Amniotic epithelial cell (primary cell): ENCODE data around the gene CNGB1.
"Not testable (repeated sequence)": the region's sequence is repeated elsewhere in the genome, so short reads cannot be mapped to it uniquely, and the experiment has no call there.

Experiments used
- DNase-seq: peaks from one replicate; pipeline ENCODE4 v3.0.0-alpha.2; 2010; ENCODE audit warnings: low read depth

CNGB1 gene

DNA sequence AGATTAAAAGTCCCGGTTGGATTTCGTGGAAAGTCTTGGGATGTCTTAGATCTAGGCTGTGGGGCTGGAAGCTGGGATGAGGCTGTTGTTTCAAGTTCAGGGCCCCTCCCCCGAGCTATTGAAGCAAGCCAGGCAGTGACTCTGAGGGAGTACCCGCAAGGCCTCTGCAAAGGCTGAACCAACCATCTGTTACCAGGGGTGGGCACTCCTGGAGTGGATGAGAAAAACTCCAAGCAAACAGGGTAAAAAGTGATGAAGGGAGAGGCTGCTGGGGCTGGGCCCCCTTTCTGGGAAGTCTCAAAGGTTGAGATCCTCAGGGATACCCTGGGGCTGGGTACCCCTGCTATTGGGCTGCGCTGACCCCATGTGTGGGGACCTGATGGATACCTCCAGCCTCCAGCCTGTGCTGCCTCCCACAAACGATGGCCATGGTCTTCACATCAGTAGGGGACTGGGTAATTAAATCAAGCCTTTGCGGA is 86.2 kb downstream of the CNGB1 start:
- peak; percentile 33 for DNase-seq

DNA sequence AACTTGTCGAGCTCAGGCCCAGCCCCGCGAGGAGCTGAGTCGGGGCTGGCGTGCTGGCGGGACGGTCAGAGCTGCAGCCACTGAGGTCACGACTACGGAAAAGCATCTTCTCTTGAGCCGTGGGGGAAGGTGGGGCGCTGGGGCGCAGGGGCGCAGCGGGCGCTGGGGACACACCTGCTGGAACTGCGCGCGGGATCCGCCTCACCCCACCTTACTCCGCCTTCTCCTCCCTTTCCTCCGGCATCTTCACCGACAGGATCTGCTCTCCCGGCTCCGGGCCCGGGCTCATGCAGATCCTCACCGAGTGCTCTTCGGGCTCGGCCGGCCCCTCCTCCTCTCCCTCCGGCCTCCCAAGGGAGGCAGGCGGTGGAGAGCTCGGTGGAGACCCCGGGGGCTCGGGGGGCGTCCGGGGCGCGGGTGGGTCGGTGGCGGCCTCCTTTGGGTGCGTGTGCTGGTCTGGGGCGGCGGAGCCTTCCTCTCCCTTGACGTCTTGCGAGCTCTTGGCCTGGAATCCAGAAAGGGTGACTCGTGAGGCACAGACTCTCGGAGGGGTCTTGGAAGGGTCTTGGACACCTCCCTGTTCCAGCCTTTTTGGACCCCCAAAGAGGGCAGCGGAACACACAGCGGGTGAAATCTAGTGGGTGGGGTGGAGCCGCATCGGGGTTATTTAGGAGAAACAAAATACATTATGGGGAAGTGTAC is 86.8 kb downstream of the CNGB1 start:
- no peak for DNase-seq

DNA sequence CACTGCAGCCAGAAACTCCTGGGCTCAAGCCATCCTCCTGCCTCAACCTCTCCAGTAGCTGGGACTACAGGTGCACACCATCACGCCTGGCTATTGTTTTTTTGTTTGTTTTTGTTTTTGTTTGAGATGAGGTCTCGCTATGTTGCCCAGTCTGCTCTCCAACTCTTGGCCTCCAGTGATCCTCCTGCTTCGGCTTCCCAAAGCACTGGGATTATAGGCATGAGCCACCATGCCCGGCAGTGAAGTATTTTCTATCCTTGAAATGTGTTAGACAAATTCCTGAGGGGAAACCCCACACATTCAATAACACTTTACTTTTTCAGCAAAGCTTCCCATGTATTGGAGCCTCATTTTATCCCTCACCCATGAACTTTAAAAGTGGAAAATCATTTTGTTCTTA is 87.4 kb downstream of the CNGB1 start:
- DNase-seq = no peak

DNA sequence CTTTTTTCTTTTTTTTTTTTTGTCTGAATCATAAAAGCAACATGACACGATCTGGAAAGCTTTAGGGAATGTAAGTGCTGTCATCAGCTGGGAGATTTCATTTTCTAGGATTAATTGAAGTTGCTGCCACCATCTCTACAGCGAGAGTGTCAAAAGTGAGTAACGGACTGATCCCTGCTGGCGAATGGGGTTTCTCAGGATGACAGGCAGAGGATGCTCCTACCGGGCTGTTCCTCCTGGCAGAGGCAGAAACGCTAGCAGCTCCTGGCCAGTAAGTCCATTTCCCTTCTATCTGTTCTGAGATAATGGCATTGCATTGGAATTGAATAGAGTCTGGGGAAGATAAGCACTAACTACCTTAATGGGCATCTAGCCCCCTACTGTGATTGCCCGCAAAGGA is 88.1 kb downstream of the CNGB1 start:
- DNase-seq = peak; percentile 84

DNA sequence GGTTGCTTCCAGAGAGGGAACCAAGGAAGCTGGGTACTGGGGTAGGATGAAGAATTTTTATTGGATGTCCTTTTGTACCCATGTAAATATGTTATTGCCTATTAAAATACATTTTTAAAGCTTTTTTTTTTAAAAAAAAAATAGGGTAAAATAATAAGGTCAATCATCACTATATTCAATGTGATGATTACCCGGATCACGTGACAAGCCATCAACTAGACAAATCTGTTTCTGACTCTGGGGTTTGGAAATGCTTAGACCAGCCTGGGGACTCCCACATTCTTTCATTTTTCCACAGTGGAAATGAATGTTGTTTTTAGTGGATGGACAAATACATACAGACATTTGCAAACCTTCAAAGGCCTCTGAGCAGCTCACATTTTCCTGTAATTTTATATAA is 88.7 kb downstream of the CNGB1 start:
- DNase-seq = no peak

DNA sequence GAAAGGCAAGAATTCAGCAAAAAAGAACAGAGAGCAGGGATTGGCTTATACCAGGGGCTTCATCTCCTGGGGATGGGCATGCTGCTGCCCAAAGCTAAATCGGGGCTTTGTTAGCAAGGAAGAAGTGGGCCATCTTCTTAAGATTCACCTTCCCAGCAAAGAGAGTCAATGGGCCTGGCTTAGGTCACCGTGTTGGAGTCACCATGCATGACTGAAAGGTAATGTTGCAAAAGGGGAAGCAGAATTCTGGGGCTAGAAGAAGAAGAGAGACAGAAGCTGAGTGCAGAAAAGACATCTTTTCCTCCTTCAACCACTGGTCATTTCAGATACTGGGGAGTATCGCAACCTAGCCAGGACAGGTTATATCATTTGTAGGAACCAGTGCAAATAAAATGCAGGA is 92.3 kb downstream of the CNGB1 start:
- no peak for DNase-seq

DNA sequence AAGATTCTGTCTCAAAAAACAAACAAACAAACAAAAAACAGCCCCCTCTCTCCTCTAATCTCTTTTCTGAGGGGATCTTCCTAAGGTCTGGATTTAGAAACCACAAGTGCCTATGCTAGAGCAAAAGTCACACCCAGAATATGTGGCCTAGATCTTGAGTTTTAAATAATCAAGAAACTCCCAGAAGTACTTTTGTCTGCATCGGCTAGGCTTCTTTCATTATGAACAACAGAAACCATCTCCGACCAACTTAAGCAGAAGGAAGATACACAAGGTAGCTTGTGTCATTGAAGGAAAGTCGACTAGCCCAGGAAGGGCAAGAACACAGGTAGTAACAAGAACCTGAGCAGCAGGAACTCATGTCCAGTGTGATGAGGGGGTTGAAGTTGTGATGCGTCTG is 94.7 kb downstream of the CNGB1 start:
- DNase-seq = no peak

DNA sequence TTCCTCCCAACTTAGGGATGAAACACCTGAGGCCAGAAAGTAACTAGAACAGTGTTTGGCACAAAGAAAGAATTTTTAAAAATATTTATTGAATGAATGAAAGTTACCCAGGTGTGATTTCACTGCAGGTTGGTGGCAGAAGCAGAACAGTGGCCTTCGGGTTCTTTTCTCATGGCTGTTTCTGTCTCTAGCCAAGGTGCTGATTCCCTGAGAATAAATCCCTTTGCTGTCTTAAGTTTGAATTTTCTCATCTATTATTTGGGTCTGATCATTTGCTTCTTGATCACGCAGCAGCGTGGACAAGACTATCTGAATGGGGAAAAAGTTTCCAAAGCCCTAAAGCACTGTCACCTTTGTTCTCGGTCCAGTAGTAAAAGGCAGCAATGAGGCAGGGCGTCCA is 95.6 kb downstream of the CNGB1 start:
- no peak for DNase-seq

DNA sequence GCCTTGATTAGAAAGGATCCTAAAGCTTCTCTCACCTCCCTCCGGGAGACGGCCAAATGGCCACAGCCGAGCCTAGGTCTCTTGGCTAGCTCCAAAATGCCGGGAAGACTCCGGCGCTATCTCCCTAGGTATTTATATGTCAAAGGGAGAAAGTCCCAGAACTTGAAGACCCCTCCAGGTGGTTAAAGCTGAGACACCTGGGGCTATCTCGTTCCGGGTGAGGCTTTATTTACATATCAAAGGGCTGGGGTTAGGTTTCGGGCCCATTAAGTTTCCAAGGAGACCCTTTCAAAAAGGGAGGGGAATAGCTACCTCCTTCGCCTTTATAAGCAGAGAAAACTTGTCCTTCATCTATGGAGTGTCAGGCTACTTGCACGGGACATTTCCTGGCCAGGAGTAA is 97.7 kb downstream of the CNGB1 start:
- DNase-seq = no peak

DNA sequence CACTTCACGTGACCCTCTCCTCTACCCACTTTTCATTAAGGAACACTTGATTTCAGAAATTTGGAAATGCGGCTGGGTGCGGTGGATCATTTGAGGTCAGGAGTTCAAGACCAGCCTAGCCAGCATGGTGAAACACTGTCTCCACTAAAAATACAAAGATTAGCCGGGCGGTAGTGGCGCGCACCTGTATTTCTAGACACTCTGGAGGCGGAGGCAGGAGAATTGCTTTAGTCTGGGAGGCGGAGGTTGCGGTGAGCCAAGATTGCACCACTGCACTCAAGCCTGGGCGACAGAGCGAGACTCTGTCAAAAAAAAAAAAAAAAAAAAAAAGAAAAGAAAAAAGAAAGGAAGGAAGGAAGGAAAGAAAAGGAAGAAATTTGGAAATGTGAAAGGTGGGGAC is 98.2 kb downstream of the CNGB1 start:
- not testable (repeated sequence) for DNase-seq

DNA sequence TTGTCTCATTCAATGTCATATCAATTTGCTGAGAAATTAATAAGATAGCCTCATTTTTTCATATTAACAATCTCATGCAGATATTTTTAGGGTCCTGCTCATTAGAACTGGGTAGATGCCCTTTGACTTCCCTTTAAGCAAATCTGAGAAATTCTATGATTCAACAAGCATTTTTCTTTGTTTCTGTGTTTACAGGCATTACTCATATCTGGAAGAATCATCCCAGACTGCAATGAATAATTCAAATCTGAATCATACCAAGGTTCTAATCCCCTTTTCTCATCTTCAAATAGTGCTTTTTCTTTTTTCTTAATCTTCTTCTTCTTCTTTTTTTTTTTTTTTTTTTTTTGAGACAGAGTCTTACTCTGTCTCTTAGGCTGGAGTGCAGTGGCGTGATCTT is 99.5 kb downstream of the CNGB1 start:
- DNase-seq = peak; percentile 86

DNA sequence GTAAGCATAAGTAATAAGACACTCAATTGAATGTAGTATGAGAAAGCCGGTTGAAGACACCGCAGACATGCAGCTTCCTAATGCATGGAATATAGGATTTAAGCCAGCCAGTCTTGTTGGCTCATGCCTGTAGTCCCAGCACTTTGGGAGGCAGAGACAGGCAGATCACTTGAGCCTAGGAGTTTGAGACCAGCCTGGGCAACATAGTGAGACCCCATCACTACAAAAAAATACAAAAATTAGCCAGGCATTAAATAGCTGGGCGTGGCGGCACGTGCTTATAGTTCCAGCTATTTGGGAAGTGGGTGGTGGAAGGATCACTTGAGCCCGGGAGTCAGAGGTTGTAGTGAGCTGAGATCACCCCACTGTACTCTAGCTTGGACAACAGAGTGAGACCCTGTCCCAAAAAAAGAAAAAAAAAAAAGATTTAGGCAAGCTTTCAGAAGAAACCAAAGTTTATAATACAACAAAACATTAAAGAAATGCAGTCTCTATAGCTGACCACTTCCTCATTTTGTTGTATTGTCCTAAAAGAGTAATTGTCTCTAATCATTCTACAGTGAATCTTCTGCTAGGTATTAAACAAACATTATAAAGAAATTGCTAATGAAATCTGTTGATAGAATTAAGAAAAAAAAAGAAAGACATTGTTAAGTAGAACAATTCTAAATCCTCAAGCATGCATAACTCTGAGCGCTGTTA is 100.0 kb downstream of the CNGB1 start:
- no peak for DNase-seq

DNA sequence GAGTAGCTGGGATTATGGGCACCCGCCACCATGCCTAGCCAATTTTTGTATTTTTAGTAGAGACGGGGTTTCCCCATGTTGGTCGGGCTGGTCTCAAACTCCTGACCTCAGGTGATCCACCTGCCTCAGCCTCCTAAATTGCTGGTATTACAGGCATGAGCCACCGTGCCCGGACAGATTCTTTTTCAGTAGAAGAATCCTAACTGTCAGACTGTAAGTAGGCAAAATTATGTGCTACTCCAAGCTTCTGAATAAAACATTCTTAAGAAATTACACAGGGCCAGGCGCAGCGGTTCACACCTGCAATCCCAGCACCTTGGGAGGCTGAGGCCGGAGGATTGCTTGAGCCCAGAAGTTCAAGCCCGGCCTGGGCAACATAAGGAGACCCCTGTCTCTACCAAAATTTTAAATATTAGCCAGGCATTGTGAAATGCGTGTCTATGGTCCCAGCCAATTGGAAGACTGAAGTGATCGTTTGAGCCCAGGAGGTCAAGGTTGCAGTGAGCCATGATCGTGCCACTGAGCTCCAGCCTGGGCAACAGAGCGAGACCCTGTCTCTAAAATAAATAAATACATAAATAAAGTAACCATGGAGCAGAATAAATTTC is 101.9 kb downstream of the CNGB1 start:
- DNase-seq = no peak

DNA sequence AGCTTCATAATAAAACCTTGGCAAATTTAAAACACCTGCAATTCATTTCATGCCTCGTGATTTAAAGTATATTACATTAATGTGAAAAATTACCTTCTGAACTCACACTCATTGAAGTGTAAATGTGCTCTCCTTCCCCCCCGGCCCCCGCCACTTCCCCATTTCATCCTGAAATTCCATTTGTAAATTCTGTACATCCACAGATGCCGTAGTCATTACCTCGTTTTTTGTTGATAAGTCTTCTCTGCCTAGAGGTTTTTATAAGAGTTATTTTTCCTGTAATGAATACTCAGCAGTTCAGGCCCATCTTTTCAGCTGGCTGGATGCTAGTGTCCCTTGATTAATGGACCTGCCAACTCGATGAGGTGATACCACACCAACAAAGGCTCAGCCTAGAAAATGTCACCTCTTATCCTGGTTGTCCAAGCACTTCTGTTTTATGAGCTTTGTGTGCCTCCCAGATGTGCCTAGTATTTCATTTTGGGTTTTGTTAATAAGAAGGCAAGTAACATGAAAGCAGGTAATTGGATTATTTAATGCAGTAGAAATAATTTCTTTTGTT is 103.8 kb downstream of the CNGB1 start:
- DNase-seq = no peak

DNA sequence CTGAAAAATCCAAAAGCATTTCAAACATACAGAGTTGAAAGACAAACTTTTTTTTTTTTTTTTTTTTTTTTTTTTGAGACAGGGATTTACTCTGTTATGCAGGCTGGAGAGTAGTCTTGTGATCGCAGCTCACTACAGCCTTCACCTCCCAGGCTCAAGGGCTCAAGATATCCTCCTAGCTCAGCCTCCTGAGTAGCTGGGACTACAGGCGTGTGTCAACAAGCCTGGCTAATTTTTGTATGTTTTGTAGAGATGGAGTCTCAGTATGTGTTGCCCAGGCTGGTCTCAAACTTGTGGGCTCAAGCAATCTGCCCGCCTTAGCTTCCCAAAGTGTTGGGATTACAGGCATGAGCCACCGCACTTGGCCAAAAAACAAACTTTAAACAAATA is 104.4 kb downstream of the CNGB1 start:
- DNase-seq = no peak

DNA sequence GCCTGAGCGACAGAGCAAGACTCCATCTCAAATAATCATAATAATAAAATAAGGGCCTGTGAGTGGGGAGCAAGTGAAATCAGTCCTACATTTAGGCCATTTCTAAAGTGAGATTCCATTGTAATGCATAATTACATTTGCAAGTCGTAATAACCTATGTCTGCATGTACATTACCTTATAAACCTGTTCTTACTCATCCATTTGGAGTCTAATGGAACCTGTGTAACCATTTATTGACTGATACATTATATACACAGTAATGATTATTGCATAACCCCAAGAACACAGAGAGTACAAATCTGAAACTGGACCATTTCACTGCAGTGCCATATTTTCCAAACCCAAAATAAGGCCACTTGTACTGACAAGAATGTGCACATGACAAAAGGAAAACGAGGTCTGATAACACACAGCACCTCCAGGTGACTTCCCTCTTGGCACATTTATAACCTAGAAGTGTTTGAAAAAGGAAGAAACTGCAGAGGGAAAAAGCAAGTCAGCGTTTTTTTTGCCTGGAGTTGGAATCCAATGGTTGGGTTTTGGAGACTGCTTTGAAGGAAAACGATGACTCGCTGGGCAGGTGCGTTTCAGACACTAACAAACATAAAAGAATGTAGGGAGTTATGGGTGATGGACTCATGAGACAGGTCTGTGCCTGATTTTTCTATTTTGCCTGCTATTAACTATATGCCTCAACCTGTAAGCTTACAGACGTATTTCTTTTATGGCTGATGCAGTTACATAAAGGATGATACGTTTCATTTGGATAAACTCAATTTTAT is 105.0 kb downstream of the CNGB1 start:
- no peak for DNase-seq

DNA sequence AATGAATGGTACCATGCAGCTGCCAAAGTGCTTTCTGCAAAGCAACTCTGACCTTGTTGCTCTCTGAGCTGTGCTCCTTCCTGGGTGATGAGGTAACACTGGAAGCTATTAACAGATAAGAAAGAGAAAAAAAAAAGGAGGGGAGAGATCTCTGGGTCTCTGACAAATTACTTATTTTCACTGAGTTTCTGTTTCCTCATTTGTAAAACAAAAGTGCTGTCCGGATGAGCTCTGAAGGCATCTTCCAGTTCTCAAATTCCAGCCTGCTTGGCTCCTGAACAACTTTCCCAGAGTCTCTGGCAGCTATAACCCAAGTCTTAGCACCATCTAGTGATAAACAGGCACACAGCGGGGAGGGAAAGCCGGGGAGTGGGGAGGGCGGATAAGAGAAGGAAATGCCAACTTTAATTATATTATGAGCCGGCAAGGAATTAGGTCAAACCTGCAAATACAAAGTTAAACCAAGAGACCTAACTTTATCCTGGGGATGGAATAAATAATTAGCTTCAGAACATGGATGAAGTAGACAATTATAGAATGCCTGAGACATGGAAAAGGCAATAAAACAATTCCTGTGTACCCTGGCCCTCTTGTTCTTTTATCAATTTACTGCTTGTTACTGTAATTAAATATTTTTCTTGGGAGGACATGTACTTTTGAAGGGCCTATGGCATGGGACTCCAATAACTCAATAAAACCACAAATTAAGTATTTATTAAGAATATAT is 107.3 kb downstream of the CNGB1 start:
- peak; percentile 93 for DNase-seq

DNA sequence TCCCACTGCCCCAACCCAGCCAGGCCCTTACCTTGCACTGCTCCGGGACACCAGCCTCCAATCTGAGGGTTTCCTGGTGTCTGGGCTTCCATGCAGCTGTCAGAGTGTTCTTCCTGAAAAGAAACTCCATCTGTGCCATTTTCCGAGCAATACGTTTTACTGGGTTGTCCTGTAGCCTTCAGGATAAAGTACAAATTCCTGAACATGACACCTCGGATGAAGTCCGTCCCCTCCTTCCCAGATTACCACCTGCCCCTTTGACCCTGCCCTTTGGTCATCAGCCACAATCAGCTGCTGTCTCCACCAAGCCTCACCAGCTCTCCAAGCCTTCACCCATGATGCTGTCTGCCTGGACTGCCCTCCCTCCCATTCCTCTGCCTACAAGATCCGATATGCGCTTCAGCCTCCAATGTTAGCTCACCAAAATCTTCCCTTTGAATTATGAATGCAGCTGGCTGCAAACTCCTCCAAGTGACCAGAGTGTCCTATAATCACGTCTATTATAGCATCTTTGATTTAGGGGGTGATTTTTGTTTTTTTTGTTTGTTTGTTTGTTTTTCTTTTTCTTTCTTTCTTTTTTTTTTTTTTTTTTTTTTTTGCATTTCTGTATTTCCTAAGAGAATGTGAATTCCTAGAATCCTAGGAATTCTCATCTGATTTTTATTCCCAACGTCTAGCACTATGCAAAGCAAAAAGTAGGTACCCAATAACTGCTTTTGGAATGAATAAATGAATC is 108.1 kb downstream of the CNGB1 start:
- peak; percentile 13 for DNase-seq

DNA sequence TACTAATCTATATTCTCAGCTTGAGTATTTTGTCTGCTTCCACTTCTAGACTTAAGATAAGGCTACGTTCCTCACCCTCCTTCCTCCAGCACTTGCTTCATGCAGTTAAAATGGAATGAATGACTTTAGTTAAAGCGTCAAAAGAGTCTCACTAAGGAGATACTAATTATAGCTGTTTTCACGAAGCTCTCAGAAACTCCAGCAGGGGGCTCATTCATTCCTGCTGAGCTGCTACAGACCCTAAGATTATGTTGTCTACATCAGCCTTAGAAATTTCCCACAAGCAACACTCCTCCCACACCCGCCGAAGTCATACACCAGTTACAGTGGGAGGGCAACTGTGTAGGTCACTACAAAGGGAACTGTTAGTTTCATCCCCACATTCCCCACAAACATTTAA is 111.6 kb downstream of the CNGB1 start:
- peak; percentile 89 for DNase-seq

DNA sequence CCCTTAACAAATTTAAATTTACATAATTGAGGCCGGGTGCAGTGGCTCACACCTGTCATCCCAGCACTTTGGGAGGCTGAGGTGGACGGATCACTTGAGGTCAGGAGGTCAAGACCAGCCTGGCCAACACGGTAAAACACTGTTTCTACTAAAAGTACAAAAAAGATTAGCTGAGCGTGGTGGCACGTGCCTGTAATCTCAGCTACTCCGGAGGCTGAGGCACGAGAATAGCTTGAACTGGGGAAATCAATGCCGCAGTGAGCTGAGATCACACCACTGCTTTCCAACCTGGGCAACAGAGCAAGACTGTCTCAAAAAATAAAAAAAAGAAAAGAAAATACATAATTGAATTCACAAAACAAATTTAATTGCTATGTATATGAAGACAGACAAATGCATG is 112.3 kb downstream of the CNGB1 start:
- DNase-seq = no peak

DNA sequence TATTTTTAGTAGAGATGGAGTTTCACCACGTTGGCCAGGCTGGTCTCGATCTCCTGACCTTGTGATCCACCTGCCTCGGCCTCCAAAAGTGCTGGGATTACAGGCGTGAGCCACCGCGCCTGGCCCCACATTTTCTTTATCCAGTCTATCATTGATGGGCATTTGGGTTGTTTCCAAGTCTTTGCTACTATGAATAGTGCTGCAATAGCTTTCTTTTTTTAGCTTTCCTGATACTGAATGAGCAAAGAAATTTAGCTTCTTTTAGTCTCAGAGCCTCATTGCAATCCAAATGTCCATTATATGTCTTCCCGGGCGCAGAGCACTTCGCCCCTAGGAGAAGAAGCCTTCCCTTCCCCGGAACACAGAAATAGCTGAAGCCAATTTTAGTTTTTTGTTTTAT is 112.9 kb downstream of the CNGB1 start:
- DNase-seq = not testable (repeated sequence)
